Measurements from ENCODE around the gene NEIL3. TPM values are rescaled to one million over a fixed set of nuclear protein-coding genes. Genes with fewer than 3 reads are reported as not detected.

The NEIL3 gene
- total RNA-seq (ENCODE audit: low replicate concordance): 4.0 and 10.1 TPM in 2 replicates
- long read RNA-seq, transcript NEIL3-201 (10 exons, 2,408 nt): major isoform, 14 of 17 reads
- long read RNA-seq, partial matches to known transcripts: 1 of 17 reads
- long read RNA-seq, other reads (novel, unspliced or antisense): 2 of 17 reads

GRCh38 chr4:177309522-177310371 lies at the start of gene NEIL3:
TSS of gene NEIL3 (plus strand) at chr4:177309874. CDS start at chr4:177309954, 80 bp downstream.
- DNase-seq (ENCODE audit: extremely low spot score, unreplicated experiment): peak; percentile 90
- Mint-ChIP-seq H3K27ac (peak within 1 kb of the TSS; percentile 7), H3K27me3 (no peaks in the 10 kb centered on the region), H3K4me1 (ENCODE audit: unreplicated experiment) (peaks cover 10% of the 10 kb centered on the region), H3K4me3 (peak within 1 kb of the TSS; percentile 96), H3K36me3 (no peaks in the 10 kb centered on the region), H3K9me3 (no peaks in the 10 kb centered on the region)
- TF ChIP-seq CTCF (conservative IDR thresholded peaks at IDR 0.05): no peak

DNA sequence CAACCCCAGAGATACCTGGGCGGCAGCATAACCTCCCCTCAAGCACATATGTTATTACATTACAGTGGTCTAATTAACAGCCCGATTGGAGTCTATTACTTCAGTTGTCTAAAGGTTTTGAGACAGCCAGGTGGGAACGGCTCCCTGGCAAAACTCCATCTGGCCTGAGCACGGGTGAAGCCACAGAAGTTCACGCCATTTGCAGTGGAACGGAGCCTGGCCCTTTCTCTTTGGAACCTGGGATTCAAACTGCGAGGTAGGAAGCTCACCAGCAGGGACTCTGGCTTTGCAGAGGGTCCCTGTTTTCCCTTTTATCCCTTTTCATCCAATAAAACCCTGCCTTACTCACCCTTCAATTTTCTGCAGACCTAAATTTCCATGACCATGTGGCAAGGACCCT lies 45.9 kb upstream of the NEIL3 start:
- Mint-ChIP-seq H3K9me3 (no peaks in the 10 kb centered on the region), H3K27ac (no peak overlapping the region), H3K27me3 (no peaks in the 10 kb centered on the region), H3K36me3 (no peaks in the 10 kb centered on the region), H3K4me1 (ENCODE audit: unreplicated experiment) (no peaks in the 10 kb centered on the region), H3K4me3 (no peak overlapping the region)
- DNase-seq (ENCODE audit: extremely low spot score, unreplicated experiment): no peak
- no peak for TF ChIP-seq CTCF (conservative IDR thresholded peaks at IDR 0.05)

- no peak overlapping the region for H3K27ac Mint-ChIP-seq
- H3K9me3 Mint-ChIP-seq: no peaks in the 10 kb centered on the region
- H3K4me3 Mint-ChIP-seq: no peak overlapping the region
- no peak for TF ChIP-seq CTCF (conservative IDR thresholded peaks at IDR 0.05)
- H3K4me1 Mint-ChIP-seq (ENCODE audit: unreplicated experiment): no peaks in the 10 kb centered on the region
- H3K27me3 Mint-ChIP-seq: no peaks in the 10 kb centered on the region
- no peaks in the 10 kb centered on the region for H3K36me3 Mint-ChIP-seq
- DNase-seq (ENCODE audit: extremely low spot score, unreplicated experiment): no peak
Measured at GRCh38 chr4:177264788-177265422, 44.8 kb upstream of the NEIL3 start.

DNA sequence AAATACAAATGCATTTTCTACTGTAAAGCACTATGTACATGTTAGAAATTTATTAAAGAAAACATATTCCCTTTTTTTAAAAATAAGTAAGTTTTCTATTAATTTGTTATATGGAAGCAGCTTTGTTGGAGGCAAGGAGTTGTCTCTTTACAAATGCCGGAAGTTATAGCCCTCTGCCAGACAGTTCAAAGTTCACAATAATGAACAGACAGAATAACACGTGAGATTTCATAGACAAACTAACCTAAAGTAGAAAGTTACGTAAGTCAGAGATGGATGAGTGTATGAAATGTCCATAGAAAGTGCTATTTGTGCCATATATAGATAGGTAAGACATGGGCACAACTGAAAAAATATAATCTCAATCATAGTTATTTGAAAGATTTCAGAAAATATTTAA lies 43.9 kb upstream of the NEIL3 start:
- DNase-seq (ENCODE audit: extremely low spot score, unreplicated experiment): no peak
- H3K4me1 Mint-ChIP-seq (ENCODE audit: unreplicated experiment): no peaks in the 10 kb centered on the region
- no peaks in the 10 kb centered on the region for H3K36me3 Mint-ChIP-seq
- H3K9me3 Mint-ChIP-seq: no peaks in the 10 kb centered on the region
- no peak for TF ChIP-seq CTCF (conservative IDR thresholded peaks at IDR 0.05)
- H3K27me3 Mint-ChIP-seq: no peaks in the 10 kb centered on the region
- H3K4me3 Mint-ChIP-seq: no peak overlapping the region
- no peak overlapping the region for H3K27ac Mint-ChIP-seq

GRCh38 chr4:177266506-177266905 lies 43.2 kb upstream of the NEIL3 start:
- Mint-ChIP-seq H3K36me3 (no peaks in the 10 kb centered on the region), H3K4me1 (ENCODE audit: unreplicated experiment) (no peaks in the 10 kb centered on the region), H3K4me3 (no peak overlapping the region), H3K27me3 (no peaks in the 10 kb centered on the region), H3K9me3 (no peaks in the 10 kb centered on the region), H3K27ac (no peak overlapping the region)
- no peak for TF ChIP-seq CTCF (conservative IDR thresholded peaks at IDR 0.05)
- DNase-seq (ENCODE audit: extremely low spot score, unreplicated experiment): no peak
